GM21786 (cell line): ENCODE data around the gene BMP15.

Source experiments
- ATAC-seq: cut with Tn5 transposase; IDR thresholded peaks from one replicate; pipeline ENCODE4 v1.9.1; 2021; ENCODE audit not compliant: unreplicated experiment

Gene BMP15

GRCh38 chrX:50910685-50911176, at the start of gene BMP15:
BMP15 (plus strand) TSS chrX:50910735; CDS start chrX:50910784, 49 bp downstream.
- ATAC-seq, result no peak

- ATAC-seq, result no peak
Measured at GRCh38 chrX:50863471-50863870, 47.1 kb upstream of the BMP15 start.

GRCh38 chrX:50865311-50865710, 45.2 kb upstream of the BMP15 start:
- ATAC-seq, result no peak

GRCh38 chrX:50871922-50872453, 38.5 kb upstream of the BMP15 start:
- ATAC-seq, result no peak

GRCh38 chrX:50874876-50875275, 35.7 kb upstream of the BMP15 start:
- no peak for ATAC-seq

- ATAC-seq, result no peak
Measured at GRCh38 chrX:50876551-50876950, 34.0 kb upstream of the BMP15 start.

- no peak for ATAC-seq
Measured at GRCh38 chrX:50877310-50877709, 33.2 kb upstream of the BMP15 start.

GRCh38 chrX:50881028-50881427, 29.5 kb upstream of the BMP15 start:
- ATAC-seq, result no peak

- no peak for ATAC-seq
Measured at GRCh38 chrX:50888884-50889283, 21.7 kb upstream of the BMP15 start.

- ATAC-seq, result no peak
Measured at GRCh38 chrX:50889582-50889981, 21.0 kb upstream of the BMP15 start.

- no peak for ATAC-seq
Measured at GRCh38 chrX:50893047-50893446, 17.5 kb upstream of the BMP15 start.

- no peak for ATAC-seq
Measured at GRCh38 chrX:50893466-50893865, 17.1 kb upstream of the BMP15 start.

GRCh38 chrX:50905334-50905733, 5.2 kb upstream of the BMP15 start:
- no peak for ATAC-seq

GRCh38 chrX:50913520-50913919, 3.0 kb downstream of the BMP15 start:
- no peak for ATAC-seq

GRCh38 chrX:50920132-50920531, 9.6 kb downstream of the BMP15 start:
- ATAC-seq, result no peak

GRCh38 chrX:50927127-50927526, 16.6 kb downstream of the BMP15 start:
- no peak for ATAC-seq

GRCh38 chrX:50941638-50942037, 31.1 kb downstream of the BMP15 start:
- ATAC-seq, result no peak

GRCh38 chrX:50942471-50942870, 31.9 kb downstream of the BMP15 start:
- no peak for ATAC-seq

GRCh38 chrX:50952406-50952805, 41.9 kb downstream of the BMP15 start:
- no peak for ATAC-seq

GRCh38 chrX:50953832-50954231, 43.3 kb downstream of the BMP15 start:
- no peak for ATAC-seq

GRCh38 chrX:50962156-50962555, 51.6 kb downstream of the BMP15 start:
- no peak for ATAC-seq

GRCh38 chrX:50963842-50964241, 53.3 kb downstream of the BMP15 start:
- no peak for ATAC-seq
